Measurements from ENCODE around the gene MIOS.

GRCh38 chr7:7654964-7655715 lies 88.5 kb downstream of the MIOS start:
- TF ChIP-seq CTCF (IDR thresholded peaks at IDR 0.05; ENCODE audit: low read length) = no peak
- no peak for TF ChIP-seq EZH2 (IDR thresholded peaks at IDR 0.05; ENCODE audit: borderline replicate concordance, low read length)
